Thyroid gland (tissue), 4 donors: Measurements from ENCODE around the gene RAB6B. TPM values are rescaled to one million over a fixed set of nuclear protein-coding genes. Genes with fewer than 3 reads are reported as not detected.

Experiments
- DNase-seq, 2 donors: peaks; one replicate each; pipeline ENCODE4 v3.0.0-alpha.2; 2019
- H3K27ac ChIP-seq, 3 donors: fragments of 200-600 bp; sonication (generic); 1 replicate in 2 of 3; 2 replicates in 1 of 3; pipeline ENCODE4 v1.5.1; 2016 to 2019; ENCODE audit warnings: mild to moderate bottlenecking in 1 of 3, moderate library complexity in 1 of 3
- H3K27me3 ChIP-seq: fragments of 200-600 bp; sonication (generic); one replicate; pipeline ENCODE4 v1.5.1; 2019
- H3K36me3 ChIP-seq, 2 donors: fragments of 200-600 bp; sonication (generic); one replicate each; pipeline ENCODE4 v1.5.1; 2016 to 2019
- H3K4me1 ChIP-seq, 2 donors: fragments of 200-600 bp; sonication (generic); one replicate each; pipeline ENCODE4 v1.5.1; 2017 to 2019
- H3K4me3 ChIP-seq, 3 donors: fragments of 200-600 bp; sonication (generic); replicated peaks in 1 of 3; 1 replicate in 2 of 3; 2 replicates in 1 of 3; pipeline ENCODE4 v1.5.1; 2016; ENCODE audit warnings: mild to moderate bottlenecking in 1 of 3
- H3K9me3 ChIP-seq: fragments of 200-600 bp; sonication (generic); one replicate; pipeline ENCODE4 v1.5.1; 2017
- CTCF ChIP-seq, 6 experiments: fragments of 200-600 bp in 3 of 6; fragments of 450-650 bp in 3 of 6; sonication (generic) in 3 of 6; IDR thresholded peaks; one replicate each; pipeline ENCODE4 v1.5.1; 2016 to 2019; ENCODE audit warnings: antibody characterized with exemption in 6 of 6, mild to moderate bottlenecking in 2 of 6, inconsistent platforms in 1 of 6, moderate library complexity in 1 of 6
- POLR2A ChIP-seq, 2 donors: fragments of 450-650 bp; IDR thresholded peaks; one replicate each; pipeline ENCODE4 v1.6.1; 2017; ENCODE audit warnings: antibody characterized with exemption in 2 of 2, mild to moderate bottlenecking in 2 of 2, moderate library complexity in 1 of 2
- WGBS, 2 donors: methylation state at CpG; one replicate each; pipeline ENCODE4 v1.1.5; 2017; 5-methylcytosine and 5-hydroxymethylcytosine counted together
- intact Hi-C: fragments of 100-400 bp; cut with DNase I; formaldehyde crosslinking; loops from one replicate; pipeline ENCODE4 v1.15.1; 2023
- total RNA-seq, 4 donors: library from RNA; depleted of rRNA; stranded (reverse); fragments of >200 nt; gene quantifications; one replicate each; pipeline ENCODE4 v1.2.3, GENCODE V29; 2016

The RAB6B gene
- total RNA-seq, 4 donors from 2014 or later, result 4.4 to 6.2 (median 5.6) TPM

DNA sequence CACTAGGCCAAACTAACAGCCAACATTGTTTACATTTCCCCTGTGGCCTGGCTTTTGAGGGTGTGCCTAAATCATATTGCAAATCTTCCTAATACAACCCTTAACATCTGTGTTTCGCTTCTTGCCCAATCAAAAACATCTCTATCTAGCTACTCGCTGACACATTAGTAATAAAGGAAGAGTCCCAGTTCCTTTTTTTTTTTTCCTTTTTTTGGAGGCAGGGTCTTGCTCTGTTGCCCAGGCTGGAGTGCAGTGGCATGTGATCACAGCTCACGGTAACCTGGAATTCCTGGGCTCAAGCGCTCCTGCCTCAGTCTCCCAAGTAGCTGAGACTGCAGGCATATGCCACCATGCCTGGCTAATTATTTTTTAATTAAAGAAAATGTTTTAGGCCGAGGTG is 92.2 kb downstream of the RAB6B start:
- Histone ChIP-seq H3K36me3 (no peaks in the 10 kb centered on the region), H3K27me3 (no peaks in the 10 kb centered on the region), H3K9me3 (no peaks in the 10 kb centered on the region), H3K27ac (no peak overlapping the region), H3K4me1 (peaks cover 0 to 8% of the 10 kb centered on the region in 2 donors), H3K4me3 (no peak overlapping the region)
- 88 to 92% methylated on average over 5 of the region's 5 CpGs for WGBS, 2 donors
- no peak for DNase-seq
- TF ChIP-seq POLR2A (IDR thresholded peaks at IDR 0.05), result no peak
- TF ChIP-seq CTCF (IDR thresholded peaks at IDR 0.05), result no peak
- intact Hi-C loops, result no loop called here

GRCh38 chr3:133799794-133800585 is 95.7 kb downstream of the RAB6B start:
- no peak overlapping the region for H3K4me3 ChIP-seq
- 66 to 73% methylated on average over 7 of the region's 7 CpGs for WGBS, 2 donors
- peaks cover 0 to under 1% of the 10 kb centered on the region in 2 donors for H3K4me1 ChIP-seq
- no peak for DNase-seq
- no peaks in the 10 kb centered on the region for H3K27me3 ChIP-seq
- TF ChIP-seq POLR2A (IDR thresholded peaks at IDR 0.05), result no peak
- TF ChIP-seq CTCF (IDR thresholded peaks at IDR 0.05), result no peak
- intact Hi-C loops, result no loop called here
- no peaks in the 10 kb centered on the region for H3K9me3 ChIP-seq
- no peak overlapping the region for H3K27ac ChIP-seq
- no peaks in the 10 kb centered on the region for H3K36me3 ChIP-seq

GRCh38 chr3:133797396-133798105 is 98.1 kb downstream of the RAB6B start:
- no peak overlapping the region for H3K27ac ChIP-seq
- no peaks in the 10 kb centered on the region for H3K4me1 ChIP-seq
- no peaks in the 10 kb centered on the region for H3K27me3 ChIP-seq
- no peak for DNase-seq
- H3K36me3 ChIP-seq, result no peaks in the 10 kb centered on the region
- no peaks in the 10 kb centered on the region for H3K9me3 ChIP-seq
- intact Hi-C loops, result no loop called here
- no peak overlapping the region for H3K4me3 ChIP-seq
- TF ChIP-seq POLR2A (IDR thresholded peaks at IDR 0.05), result no peak
- no peak for TF ChIP-seq CTCF (IDR thresholded peaks at IDR 0.05)
- 80 to 86% methylated on average over 3 of the region's 3 CpGs for WGBS, 2 donors

DNA sequence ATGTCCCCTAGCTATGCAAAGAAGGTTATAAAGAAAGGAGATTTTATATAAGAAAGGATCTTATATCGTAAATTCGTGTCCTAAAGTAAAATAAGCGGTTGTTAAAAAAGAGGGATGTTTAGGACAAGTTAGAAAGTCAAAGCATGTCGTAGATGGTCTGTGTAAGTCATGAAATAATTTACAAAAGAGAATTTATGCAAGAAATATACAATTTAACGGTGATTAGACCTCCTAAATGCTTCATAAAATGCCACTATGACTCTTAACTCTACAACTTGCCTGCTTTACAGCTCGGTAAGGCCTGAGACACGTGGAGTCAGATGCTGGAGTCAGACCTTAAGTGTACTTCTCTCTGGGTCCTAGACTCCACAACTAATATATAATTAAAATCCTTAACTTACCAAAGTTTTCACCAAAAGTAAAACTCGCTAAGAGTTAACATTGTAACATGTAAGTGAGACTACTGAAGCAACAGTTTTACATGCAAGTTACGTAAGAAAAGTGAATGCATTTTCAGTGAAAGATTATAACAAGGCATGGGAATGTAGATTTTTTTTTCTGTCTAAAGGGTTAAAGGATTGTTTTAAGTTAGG is 103.4 kb downstream of the RAB6B start:
- Histone ChIP-seq H3K9me3 (no peaks in the 10 kb centered on the region), H3K27ac (no peak overlapping the region), H3K36me3 (no peaks in the 10 kb centered on the region), H3K4me1 (no peaks in the 10 kb centered on the region), H3K27me3 (no peaks in the 10 kb centered on the region), H3K4me3 (no peak overlapping the region)
- intact Hi-C loops, result no loop called here
- TF ChIP-seq POLR2A (IDR thresholded peaks at IDR 0.05) (no peak), CTCF (IDR thresholded peaks at IDR 0.05) (no peak)
- DNase-seq, result no peak
- WGBS, 2 donors, result 48 to 60% methylated on average over 9 of the region's 9 CpGs

DNA sequence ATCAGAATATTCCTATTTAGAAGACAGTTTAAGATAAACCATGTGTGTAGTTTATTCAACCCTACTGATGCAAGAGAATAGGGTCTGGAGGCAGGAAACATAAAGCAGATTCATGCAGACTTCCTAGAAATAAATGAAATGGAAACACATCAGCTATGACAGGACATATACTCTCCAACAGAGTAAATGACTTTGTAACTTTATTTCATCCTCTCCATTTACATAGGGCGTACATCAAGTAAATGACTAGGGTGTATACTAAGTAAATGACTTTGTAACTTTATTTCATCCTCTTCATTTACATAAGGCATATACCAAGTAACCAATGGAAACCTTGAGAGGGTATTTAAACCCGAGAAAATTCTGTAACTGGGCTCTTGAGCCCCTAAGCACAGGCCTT is 107.7 kb downstream of the RAB6B start:
- Histone ChIP-seq H3K27me3 (no peaks in the 10 kb centered on the region), H3K9me3 (no peaks in the 10 kb centered on the region), H3K27ac (no peak overlapping the region), H3K36me3 (no peaks in the 10 kb centered on the region), H3K4me1 (no peaks in the 10 kb centered on the region), H3K4me3 (no peak overlapping the region)
- TF ChIP-seq CTCF (IDR thresholded peaks at IDR 0.05), result no peak
- TF ChIP-seq POLR2A (IDR thresholded peaks at IDR 0.05), result no peak
- intact Hi-C loops, result no loop called here
- WGBS, 2 donors, result 72 to 75% methylated on average over 2 of the region's 2 CpGs
- no peak for DNase-seq
